HG02938 (cell line): ENCODE data around the gene SYPL1.
"Not testable (repeated sequence)": the region's sequence is repeated elsewhere in the genome, so short reads cannot be mapped to it uniquely, and the experiment has no call there.

Experiments
- ATAC-seq: cut with Tn5 transposase; IDR thresholded peaks from one replicate; pipeline ENCODE4 v1.9.1; 2021; ENCODE audit warnings: mild to moderate bottlenecking, moderate library complexity; ENCODE audit not compliant: unreplicated experiment

Gene SYPL1

GRCh38 chr7:106112118-106112971, at the start of gene SYPL1:
TSS of gene SYPL1 (minus strand) at chr7:106112312. CDS start at chr7:106112208, 104 bp downstream.
- ATAC-seq, result peak; percentile 74

GRCh38 chr7:106155027-106155426, 42.9 kb upstream of the SYPL1 start:
- ATAC-seq, result no peak

GRCh38 chr7:106153891-106154449, 41.9 kb upstream of the SYPL1 start:
- ATAC-seq, result peak; percentile 58

- no peak for ATAC-seq
Observed at GRCh38 chr7:106152313-106152665, 40.2 kb upstream of the SYPL1 start.

- no peak for ATAC-seq
Observed at GRCh38 chr7:106151459-106152312, 39.6 kb upstream of the SYPL1 start.

GRCh38 chr7:106143711-106144337, 31.7 kb upstream of the SYPL1 start:
- ATAC-seq, result no peak

GRCh38 chr7:106142136-106142535, 30.0 kb upstream of the SYPL1 start:
- no peak for ATAC-seq

- no peak for ATAC-seq
Observed at GRCh38 chr7:106140406-106141173, 28.5 kb upstream of the SYPL1 start.

GRCh38 chr7:106139265-106140251, 27.4 kb upstream of the SYPL1 start:
- no peak for ATAC-seq

- ATAC-seq, result no peak
Observed at GRCh38 chr7:106138776-106139175, 26.7 kb upstream of the SYPL1 start.

GRCh38 chr7:106138181-106138580, 26.1 kb upstream of the SYPL1 start:
- ATAC-seq, result not testable (repeated sequence)

- ATAC-seq, result no peak
Observed at GRCh38 chr7:106134241-106134640, 22.1 kb upstream of the SYPL1 start.

- no peak for ATAC-seq
Observed at GRCh38 chr7:106129291-106129690, 17.2 kb upstream of the SYPL1 start.

- no peak for ATAC-seq
Observed at GRCh38 chr7:106128836-106129235, 16.7 kb upstream of the SYPL1 start.

GRCh38 chr7:106127984-106128780, 16.1 kb upstream of the SYPL1 start:
- no peak for ATAC-seq

- no peak for ATAC-seq
Observed at GRCh38 chr7:106126170-106126938, 14.2 kb upstream of the SYPL1 start.

GRCh38 chr7:106125417-106125816, 13.3 kb upstream of the SYPL1 start:
- ATAC-seq, result no peak

- ATAC-seq, result no peak
Observed at GRCh38 chr7:106124186-106124585, 12.1 kb upstream of the SYPL1 start.
